ENCODE measurements around the gene ST3GAL3.

The ST3GAL3 gene

GRCh38 chr1:43789604-43790550 is 82.5 kb downstream of the ST3GAL3 start:
- DNase-seq = no peak

GRCh38 chr1:43791243-43791642 is 83.9 kb downstream of the ST3GAL3 start:
- no peak for DNase-seq

- no peak for DNase-seq
Measured at GRCh38 chr1:43796111-43796581, 88.8 kb downstream of the ST3GAL3 start.

- no peak for DNase-seq
Measured at GRCh38 chr1:43797891-43798290, 90.6 kb downstream of the ST3GAL3 start.

GRCh38 chr1:43799656-43800635 is 92.6 kb downstream of the ST3GAL3 start:
- no peak for DNase-seq

GRCh38 chr1:43800771-43801170 is 93.4 kb downstream of the ST3GAL3 start:
- no peak for DNase-seq

GRCh38 chr1:43801203-43801602 is 93.9 kb downstream of the ST3GAL3 start:
- DNase-seq = no peak

- no peak for DNase-seq
Measured at GRCh38 chr1:43802356-43802980, 95.1 kb downstream of the ST3GAL3 start.

- DNase-seq = no peak
Measured at GRCh38 chr1:43803105-43803504, 95.8 kb downstream of the ST3GAL3 start.

GRCh38 chr1:43803646-43804045 is 96.3 kb downstream of the ST3GAL3 start:
- DNase-seq = no peak

- no peak for DNase-seq
Measured at GRCh38 chr1:43804569-43804968, 97.2 kb downstream of the ST3GAL3 start.

- no peak for DNase-seq
Measured at GRCh38 chr1:43805340-43805739, 98.0 kb downstream of the ST3GAL3 start.

GRCh38 chr1:43806183-43806582 is 98.8 kb downstream of the ST3GAL3 start:
- DNase-seq = no peak

- DNase-seq = no peak
Measured at GRCh38 chr1:43809097-43809673, 101.8 kb downstream of the ST3GAL3 start.

GRCh38 chr1:43812579-43812978 is 105.2 kb downstream of the ST3GAL3 start:
- DNase-seq = no peak

- DNase-seq = no peak
Measured at GRCh38 chr1:43814401-43814800, 107.1 kb downstream of the ST3GAL3 start.

GRCh38 chr1:43817304-43817939 is 110.1 kb downstream of the ST3GAL3 start:
- no peak for DNase-seq

GRCh38 chr1:43818691-43819090 is 111.4 kb downstream of the ST3GAL3 start:
- DNase-seq = no peak

GRCh38 chr1:43819357-43819756 is 112.0 kb downstream of the ST3GAL3 start:
- DNase-seq = no peak

GRCh38 chr1:43821471-43821870 is 114.1 kb downstream of the ST3GAL3 start:
- DNase-seq = no peak

- DNase-seq = no peak
Measured at GRCh38 chr1:43822040-43822690, 114.8 kb downstream of the ST3GAL3 start.

Data from NCI-H345 (cell line).